C1 segment of cervical spinal cord (tissue), 14 donors: ENCODE data around the gene BARX2.
A peak's percentile ranks its signal among the peaks of the same experiment; 100 is the strongest.

Source experiments
- DNase-seq, 14 donors: peaks; one replicate each; lab custom pipeline; 2025; lab: John Stamatoyannopoulos, UW

BARX2 gene

DNA sequence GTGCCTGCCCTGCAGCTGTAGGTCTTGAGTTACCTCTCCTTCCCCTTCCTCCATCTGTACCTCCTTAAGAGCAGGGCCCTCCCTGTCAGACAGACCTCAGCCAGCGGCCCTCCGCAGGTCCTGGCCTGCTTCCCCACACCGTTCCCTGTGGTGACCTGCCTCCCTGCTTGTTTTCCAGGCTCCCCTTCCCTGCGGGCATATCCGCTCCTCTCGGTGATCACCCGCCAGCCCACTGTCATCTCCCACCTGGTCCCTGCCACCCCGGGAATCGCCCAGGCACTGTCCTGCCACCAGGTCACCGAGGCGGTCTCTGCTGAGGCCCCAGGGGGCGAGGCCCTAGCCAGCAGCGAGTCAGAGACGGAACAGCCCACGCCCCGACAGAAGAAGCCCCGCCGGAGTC is 60.9 kb downstream of the BARX2 start:
- DNase-seq: no peak

GRCh38 chr11:129440028-129440713 is 64.5 kb downstream of the BARX2 start:
- peak in 2 of 14 donors; percentile 21 to 79 for DNase-seq

- DNase-seq: no peak
Observed at GRCh38 chr11:129442171-129442570, 66.5 kb downstream of the BARX2 start.

- no peak for DNase-seq
Observed at GRCh38 chr11:129443276-129443675, 67.6 kb downstream of the BARX2 start.

DNA sequence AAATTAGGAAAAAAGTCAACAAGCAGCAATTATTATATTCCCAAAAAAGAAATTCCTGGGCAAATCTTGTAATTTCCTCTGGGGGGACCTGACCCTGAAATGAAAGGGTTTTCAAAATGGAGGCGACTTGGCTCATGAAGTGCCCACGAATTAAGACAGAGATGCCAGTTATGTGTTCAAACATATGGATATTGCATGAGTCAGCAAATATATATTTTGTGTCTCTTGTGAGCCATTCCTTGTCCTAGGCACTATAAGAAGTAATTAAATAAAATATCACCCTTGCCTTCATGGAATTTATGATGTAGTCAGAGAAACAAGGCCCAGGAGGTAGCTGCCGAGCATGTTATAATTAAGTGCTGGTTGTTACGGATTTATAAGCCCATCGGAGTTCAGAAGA is 68.6 kb downstream of the BARX2 start:
- DNase-seq: no peak

DNA sequence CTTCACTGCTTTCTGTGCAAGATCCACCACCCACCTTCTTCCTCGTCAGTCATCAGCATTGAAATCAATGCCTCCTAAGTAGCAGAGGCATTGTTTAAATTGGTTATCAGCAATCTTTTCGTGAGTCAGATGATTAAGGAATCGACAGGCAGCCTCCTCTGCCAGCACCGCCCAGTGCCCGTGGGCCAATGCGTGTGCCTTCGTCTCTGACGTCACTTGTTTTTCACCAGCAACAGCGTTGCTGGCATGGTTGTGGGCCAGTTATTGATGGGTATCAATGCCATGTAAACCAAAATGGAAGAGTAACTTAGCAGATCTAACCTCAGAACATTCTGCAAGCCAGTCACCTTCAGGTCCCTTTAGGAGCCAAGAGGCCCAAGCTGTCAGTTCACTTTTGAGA is 69.6 kb downstream of the BARX2 start:
- DNase-seq: no peak

DNA sequence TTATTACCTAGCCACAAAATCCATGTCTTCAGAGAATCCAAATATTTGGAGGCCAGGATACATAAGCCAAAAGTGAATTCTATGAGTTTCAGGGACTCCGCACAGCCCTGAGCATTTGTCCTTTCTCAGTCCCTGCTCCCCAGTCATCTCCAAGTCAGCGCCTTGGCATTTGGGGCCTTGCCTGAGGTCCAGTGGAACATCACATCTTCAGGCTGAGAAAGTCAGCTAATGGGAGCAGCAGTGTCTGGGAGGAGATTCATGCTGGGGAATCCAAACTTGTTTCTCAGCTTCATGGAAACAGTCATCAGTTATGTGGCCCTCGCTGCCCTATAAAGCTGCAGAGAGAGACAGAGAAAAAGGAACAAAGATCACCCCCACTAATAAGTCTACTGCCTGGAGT is 70.9 kb downstream of the BARX2 start:
- DNase-seq: no peak

- DNase-seq: no peak
Observed at GRCh38 chr11:129447654-129448239, 72.1 kb downstream of the BARX2 start.

- peak in 1 of 14 donors; percentile 2 for DNase-seq
Observed at GRCh38 chr11:129451524-129451923, 75.9 kb downstream of the BARX2 start.

- peak in 2 of 14 donors; percentile 33 for DNase-seq
Observed at GRCh38 chr11:129453293-129453721, 77.7 kb downstream of the BARX2 start.

- DNase-seq: no peak
Observed at GRCh38 chr11:129455101-129455500, 79.5 kb downstream of the BARX2 start.

GRCh38 chr11:129455756-129456655 is 80.4 kb downstream of the BARX2 start:
- no peak for DNase-seq

DNA sequence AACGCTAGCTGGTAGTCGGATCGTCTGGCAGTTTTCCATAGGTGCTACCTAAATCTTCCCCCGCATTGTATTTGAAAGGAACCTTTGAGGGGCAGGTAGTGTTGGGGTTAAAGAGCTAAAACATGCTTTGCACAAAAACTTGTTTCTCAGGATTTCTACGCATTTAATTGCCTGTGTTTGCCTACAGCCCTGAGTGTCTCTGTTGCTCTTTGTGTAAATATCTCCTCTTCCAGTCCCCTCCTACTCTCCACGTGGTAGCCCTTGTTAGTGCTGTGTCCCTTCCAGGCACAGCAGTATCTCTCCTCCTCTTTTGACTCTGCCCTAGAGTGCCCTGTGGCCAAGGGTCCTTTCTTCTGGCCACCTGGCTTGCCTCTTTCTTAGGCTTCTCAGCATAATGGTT is 81.7 kb downstream of the BARX2 start:
- no peak for DNase-seq

DNA sequence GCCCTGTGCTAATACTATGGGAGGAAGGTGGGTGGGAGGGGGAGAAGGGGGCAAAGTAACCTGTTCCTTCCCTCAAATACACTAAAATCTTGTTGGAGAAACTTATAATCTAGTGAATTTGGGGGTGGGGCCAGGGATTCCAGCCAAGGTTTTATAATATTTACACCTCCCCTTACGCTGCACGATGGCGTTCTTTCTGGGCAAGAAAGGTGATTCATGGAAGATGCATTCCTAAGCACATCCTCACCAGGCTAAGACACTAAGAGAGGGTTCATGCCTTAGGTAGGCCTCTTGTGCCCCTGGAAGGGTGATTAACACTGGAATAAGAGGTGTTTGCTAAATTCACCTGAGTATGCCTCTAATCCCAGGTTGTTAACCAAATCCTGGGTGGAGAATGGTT is 82.6 kb downstream of the BARX2 start:
- DNase-seq: no peak

DNA sequence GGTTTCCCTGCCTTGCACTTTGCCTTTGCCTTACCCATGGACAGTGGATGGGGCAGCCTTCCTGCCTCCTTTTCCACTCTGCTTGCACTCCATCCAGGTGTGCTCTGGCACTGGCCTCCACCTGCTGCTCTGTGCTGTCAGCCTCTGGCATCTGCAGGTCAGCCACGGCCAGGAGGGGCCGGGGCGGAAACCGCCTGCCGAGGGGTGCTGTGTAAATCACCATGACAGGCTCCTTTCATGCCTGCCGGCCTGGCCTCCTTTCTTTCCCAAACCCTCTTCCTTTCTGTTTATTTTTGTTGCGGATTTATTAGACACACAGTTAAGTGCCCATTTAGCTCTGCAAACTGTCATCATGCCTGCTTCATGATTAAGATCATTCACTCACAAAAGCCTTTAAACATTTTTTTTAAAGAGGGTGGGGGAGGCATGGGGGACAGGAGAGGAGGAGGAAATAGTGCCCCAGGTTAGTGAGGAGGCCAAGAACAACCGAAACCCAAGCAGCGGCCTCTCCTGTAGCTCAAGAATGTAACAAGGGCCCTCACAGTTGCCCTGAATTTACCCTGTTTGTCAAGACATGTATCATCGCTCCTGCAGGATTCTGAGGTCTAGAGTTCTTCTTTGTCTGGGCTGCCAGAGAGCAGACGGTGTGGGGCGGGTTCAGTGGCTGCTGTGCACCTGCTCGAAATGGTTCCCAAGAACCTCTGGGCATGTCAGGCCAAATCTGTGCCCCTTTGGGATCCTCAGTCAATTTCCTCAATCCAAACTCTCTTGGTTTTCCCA is 83.3 kb downstream of the BARX2 start:
- no peak for DNase-seq

DNA sequence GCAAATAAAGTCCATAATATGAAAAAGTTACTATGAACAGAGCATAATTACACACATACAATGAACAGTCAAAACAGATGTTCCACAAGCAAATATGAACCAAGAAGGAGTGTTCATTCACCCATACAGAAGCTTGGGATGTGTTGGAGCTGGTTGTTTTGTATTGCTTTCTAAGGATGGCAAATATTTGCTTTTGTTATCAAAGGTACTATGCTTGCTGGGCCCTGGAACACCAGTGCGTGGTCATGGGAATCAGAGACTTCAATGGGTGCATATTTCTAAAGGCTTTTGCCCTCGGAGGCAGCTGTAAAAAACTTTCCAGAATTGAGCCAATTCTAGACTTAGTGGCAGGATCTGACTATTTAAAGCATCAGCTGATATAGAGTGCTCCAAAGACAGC is 85.1 kb downstream of the BARX2 start:
- no peak for DNase-seq

GRCh38 chr11:129484068-129484467 is 108.4 kb downstream of the BARX2 start:
- no peak for DNase-seq

DNA sequence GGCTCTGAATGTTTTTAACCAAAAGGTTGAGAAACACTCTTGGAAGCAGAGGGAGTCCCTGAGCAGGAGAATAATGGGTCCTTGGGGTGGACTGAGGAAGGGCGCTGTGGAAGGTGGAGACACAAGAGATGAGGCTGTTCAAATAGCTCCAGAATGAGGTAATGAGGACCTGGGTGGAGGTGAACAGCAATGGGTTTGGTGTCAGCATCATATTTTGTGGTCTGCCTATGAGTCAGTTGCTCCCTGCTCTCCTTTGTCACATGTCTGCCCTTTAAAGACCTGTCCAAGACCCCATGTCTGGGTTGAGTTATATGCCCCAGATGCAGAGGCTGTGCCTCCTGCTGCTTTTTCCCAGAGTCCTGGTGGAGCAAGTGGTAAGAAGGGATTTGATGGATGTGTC is 113.6 kb downstream of the BARX2 start:
- no peak for DNase-seq

DNA sequence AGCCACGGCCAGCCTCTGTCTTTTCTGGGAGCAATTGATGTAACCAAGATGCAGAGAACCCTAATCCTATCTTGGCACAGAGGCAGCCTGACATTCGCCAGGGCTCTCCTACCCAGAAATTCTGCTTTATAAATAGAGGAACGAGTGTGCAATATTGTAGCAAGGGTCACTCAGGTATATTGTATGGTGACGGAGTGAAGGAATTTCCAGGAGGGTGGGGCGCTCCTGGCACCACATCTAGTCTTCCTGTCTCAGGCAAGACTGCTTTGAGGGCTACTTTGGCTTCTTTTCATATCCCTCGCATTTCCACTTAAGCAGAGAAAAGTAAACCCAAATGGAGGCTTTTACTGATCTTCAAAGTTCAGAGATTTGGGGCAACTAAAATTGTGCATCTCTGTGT is 114.4 kb downstream of the BARX2 start:
- no peak for DNase-seq

DNA sequence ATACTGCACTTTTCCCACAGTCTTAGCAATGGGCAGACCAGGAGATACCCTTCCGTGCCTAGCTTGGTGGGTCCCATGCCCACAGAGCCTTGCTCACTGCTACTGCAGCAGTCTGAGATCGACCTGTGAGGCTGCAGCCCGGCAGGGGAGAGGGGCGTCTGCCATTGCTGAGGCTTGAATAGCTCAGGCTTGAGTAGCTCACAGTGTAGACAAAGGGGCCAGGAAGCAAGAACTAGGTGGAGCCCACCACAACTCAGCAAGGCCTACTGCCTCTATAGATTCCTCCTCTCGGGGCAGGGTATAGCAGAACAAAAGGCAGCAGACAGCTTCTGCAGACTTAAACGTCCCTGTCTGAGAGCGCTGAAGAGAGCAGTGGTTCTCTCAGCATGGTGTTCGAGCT is 118.1 kb downstream of the BARX2 start:
- DNase-seq: no peak
